Smooth muscle cell (in vitro differentiated cells): ENCODE results near the gene CEBPG. TPM values are rescaled to one million over a fixed set of nuclear protein-coding genes. Genes with fewer than 3 reads are reported as not detected.

ENCODE experiments used
- DNase-seq: peaks from one replicate; lab custom pipeline; 2025; ENCODE audit not compliant: unreplicated experiment; lab: John Stamatoyannopoulos, UW
- H2AFZ ChIP-seq: fragments of 200-600 bp; sonication (generic); 2 replicates; pipeline ENCODE4 v1.6.0; 2016; ENCODE audit warnings: antibody characterized with exemption, low read depth, mild to moderate bottlenecking
- H3F3A ChIP-seq: fragments of 200-600 bp; sonication (generic); 2 replicates; pipeline ENCODE4 v1.6.0; 2017; ENCODE audit warnings: antibody characterized with exemption, low read depth
- H3K27ac ChIP-seq: fragments of 200-600 bp; sonication (generic); 2 replicates; pipeline ENCODE4 v1.5.1; 2016; ENCODE audit warnings: low read depth, mild to moderate bottlenecking
- H3K27me3 ChIP-seq: fragments of 200-600 bp; sonication (generic); 2 replicates; pipeline ENCODE4 v1.6.1; 2016; ENCODE audit warnings: low read depth, mild to moderate bottlenecking
- H3K36me3 ChIP-seq: fragments of 200-600 bp; sonication (generic); 2 replicates; pipeline ENCODE4 v1.5.1; 2016; ENCODE audit warnings: low read depth
- H3K4me1 ChIP-seq: fragments of 200-600 bp; sonication (generic); 2 replicates; pipeline ENCODE4 v1.5.1; 2016; ENCODE audit warnings: low read depth
- H3K4me2 ChIP-seq: fragments of 200-600 bp; sonication (generic); 2 replicates; pipeline ENCODE4 v1.6.0; 2016; ENCODE audit warnings: mild to moderate bottlenecking
- H3K4me3 ChIP-seq: fragments of 200-600 bp; sonication (generic); 2 replicates; pipeline ENCODE4 v1.5.1; 2016; ENCODE audit warnings: mild to moderate bottlenecking
- H3K79me2 ChIP-seq: fragments of 200-600 bp; sonication (generic); 2 replicates; pipeline ENCODE4 v1.6.0; 2016; ENCODE audit warnings: low read depth, mild to moderate bottlenecking
- H3K9ac ChIP-seq: fragments of 200-600 bp; sonication (generic); 2 replicates; pipeline ENCODE4 v1.6.0; 2016; ENCODE audit warnings: low read depth
- H3K9me3 ChIP-seq: fragments of 200-600 bp; sonication (generic); replicated peaks from 2 replicates; pipeline ENCODE4 v1.5.1; 2016; ENCODE audit warnings: low read depth
- H4K20me1 ChIP-seq: fragments of 200-600 bp; sonication (generic); 2 replicates; pipeline ENCODE4 v1.6.0; 2016; ENCODE audit warnings: low read depth
- WGBS: methylation state at CpG from one replicate; pipeline ENCODE4 v1.1.7; 2016; ENCODE audit warnings: low lambda C conversion rate; 5-methylcytosine and 5-hydroxymethylcytosine counted together
- polyA plus RNA-seq: library from polyadenylated mRNA; unstranded; fragments of >200 nt; fragmentation: Nextera tagmentation; extraction: Ambion mirVana; gene quantifications from 2 replicates; pipeline ENCODE4 v1.2.1, GENCODE V29; 2016
- total RNA-seq: library from RNA; depleted of rRNA; stranded (reverse); fragments of >200 nt; gene quantifications from 2 replicates; pipeline ENCODE4 v1.2.3, GENCODE V29; 2014
- TF ChIP-seq, protein P1 (sequence below): fragments of 200-600 bp; sonication (generic); IDR thresholded peaks from 2 replicates; pipeline ENCODE4 v1.5.1; 2017; ENCODE audit warnings: borderline replicate concordance, mild to moderate bottlenecking, antibody characterized with exemption; ENCODE audit not compliant: insufficient read depth, poor library complexity, severe bottlenecking

Gene CEBPG
- total and polyA plus RNA-seq, 2 experiments from 2014 or later = 15.3 to 27.8 TPM

DNA sequence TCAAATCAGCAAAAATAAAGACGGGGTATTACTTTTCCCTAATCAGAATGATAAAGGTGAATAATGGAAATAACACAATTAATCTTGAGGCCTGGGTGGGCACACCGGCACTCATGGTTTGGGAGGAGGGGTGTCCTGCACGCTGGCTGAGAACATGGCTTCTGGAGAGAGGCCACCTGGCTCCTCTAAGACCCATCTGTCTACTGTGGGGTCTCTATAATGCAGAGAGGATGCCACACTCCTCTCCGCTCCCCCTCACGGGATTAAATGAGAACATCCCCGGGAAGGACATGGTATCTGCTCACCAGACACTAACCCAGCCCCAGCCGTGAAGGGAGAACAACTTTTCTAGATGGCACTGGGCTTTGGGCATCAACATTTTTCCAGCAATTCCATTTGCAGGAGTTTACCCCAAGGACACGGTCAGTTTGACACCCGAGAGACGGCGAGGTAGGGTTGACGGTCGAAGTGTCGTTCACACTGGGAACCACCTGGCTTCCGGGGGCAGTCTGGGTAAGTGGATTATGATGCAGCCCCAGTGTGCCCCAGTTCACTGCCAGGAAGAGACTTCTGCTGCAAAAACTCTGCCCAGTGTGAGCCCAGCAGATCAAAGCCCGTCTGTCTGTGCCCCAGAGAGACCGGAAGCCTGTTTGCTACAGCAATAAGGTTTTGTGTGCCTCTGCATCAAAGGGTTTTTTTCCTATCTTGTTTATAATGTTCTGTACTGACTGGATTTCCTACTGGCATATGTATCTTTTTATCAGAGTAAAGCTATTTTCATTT is 56.6 kb downstream of the CEBPG start:
- TF ChIP-seq, protein P1, sequence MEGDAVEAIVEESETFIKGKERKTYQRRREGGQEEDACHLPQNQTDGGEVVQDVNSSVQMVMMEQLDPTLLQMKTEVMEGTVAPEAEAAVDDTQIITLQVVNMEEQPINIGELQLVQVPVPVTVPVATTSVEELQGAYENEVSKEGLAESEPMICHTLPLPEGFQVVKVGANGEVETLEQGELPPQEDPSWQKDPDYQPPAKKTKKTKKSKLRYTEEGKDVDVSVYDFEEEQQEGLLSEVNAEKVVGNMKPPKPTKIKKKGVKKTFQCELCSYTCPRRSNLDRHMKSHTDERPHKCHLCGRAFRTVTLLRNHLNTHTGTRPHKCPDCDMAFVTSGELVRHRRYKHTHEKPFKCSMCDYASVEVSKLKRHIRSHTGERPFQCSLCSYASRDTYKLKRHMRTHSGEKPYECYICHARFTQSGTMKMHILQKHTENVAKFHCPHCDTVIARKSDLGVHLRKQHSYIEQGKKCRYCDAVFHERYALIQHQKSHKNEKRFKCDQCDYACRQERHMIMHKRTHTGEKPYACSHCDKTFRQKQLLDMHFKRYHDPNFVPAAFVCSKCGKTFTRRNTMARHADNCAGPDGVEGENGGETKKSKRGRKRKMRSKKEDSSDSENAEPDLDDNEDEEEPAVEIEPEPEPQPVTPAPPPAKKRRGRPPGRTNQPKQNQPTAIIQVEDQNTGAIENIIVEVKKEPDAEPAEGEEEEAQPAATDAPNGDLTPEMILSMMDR = no peak
- Histone ChIP-seq H3K9me3 (no peaks in the 10 kb centered on the region), H3K4me3 (no peak overlapping the region), H3K36me3 (no peaks in the 10 kb centered on the region), H3K9ac (no peak overlapping the region), H2AFZ (no peak overlapping the region), H3K27ac (no peak overlapping the region), H4K20me1 (no peaks in the 10 kb centered on the region), H3K27me3 (no peaks in the 10 kb centered on the region), H3F3A (no peaks in the 10 kb centered on the region), H3K4me2 (no peak overlapping the region), H3K4me1 (no peaks in the 10 kb centered on the region), H3K79me2 (no peaks in the 10 kb centered on the region)
- 85% methylated on average over 17 of the region's 17 CpGs for WGBS
- no peak for DNase-seq

DNA sequence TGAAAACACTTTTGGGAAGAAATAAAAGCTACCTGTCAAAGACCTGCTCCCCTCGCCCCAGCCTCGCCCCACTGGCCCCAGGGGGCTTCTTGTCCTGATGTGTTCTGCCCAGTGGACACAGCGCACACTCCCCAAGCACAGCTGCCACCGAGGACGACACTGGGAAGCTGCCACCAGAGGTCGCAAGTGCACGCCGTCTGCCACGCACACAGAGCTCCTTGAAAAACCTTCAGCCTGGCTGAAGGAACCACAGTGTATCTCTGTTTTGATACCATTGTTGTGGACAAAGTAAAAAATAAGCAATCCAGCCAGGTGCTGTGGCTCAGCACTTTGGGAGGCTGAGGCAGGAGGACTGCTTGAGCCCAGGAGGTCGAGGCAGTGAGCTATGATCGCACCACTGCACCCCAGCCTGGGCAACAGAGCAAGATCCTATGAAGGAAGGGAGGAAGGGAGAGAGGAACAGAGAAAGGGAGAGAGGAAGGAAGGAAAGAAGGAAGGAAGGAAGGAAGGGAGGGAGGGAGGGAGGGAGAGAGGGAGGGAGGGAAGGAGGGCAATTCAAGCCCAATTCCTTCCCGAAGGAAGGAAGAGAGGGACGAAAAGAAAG is 57.3 kb downstream of the CEBPG start:
- 27% methylated on average over 12 of the region's 13 CpGs for WGBS
- H3K79me2 ChIP-seq = no peaks in the 10 kb centered on the region
- no peak overlapping the region for H3K4me3 ChIP-seq
- H3K4me1 ChIP-seq = no peaks in the 10 kb centered on the region
- no peaks in the 10 kb centered on the region for H3F3A ChIP-seq
- no peaks in the 10 kb centered on the region for H3K9me3 ChIP-seq
- H4K20me1 ChIP-seq = no peaks in the 10 kb centered on the region
- no peaks in the 10 kb centered on the region for H3K36me3 ChIP-seq
- no peak overlapping the region for H3K9ac ChIP-seq
- TF ChIP-seq, protein P1 = peak; percentile 74
- H3K4me2 ChIP-seq = no peak overlapping the region
- no peak overlapping the region for H2AFZ ChIP-seq
- H3K27me3 ChIP-seq = no peaks in the 10 kb centered on the region
- peak; percentile 30 for DNase-seq
- no peak overlapping the region for H3K27ac ChIP-seq

DNA sequence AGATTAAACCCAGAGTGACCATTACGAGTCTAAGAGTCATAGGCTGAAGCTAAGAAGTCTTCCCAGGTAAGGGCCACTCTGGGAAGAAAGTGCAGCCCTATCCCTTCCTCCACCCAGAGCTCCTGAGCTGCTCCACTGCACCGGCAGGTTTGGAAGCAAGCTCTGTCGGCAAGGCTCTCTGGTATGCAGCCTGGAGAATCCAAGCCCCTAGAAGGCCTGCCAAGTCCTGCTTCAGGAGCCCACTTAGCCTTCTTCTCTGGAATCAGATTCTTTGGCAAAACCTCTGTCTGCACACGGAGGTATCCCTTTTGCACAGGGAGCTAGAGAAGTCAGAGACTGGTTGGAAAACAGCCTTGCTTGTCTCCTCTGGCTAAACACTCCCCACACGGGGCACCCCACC is 58.5 kb downstream of the CEBPG start:
- Histone ChIP-seq H3K36me3 (no peaks in the 10 kb centered on the region), H3K27me3 (no peaks in the 10 kb centered on the region), H2AFZ (no peak overlapping the region), H3K4me3 (no peak overlapping the region), H3K9ac (no peak overlapping the region), H3K4me2 (no peak overlapping the region), H3K79me2 (no peaks in the 10 kb centered on the region), H3K27ac (no peak overlapping the region), H3K9me3 (no peaks in the 10 kb centered on the region), H4K20me1 (no peaks in the 10 kb centered on the region), H3K4me1 (no peaks in the 10 kb centered on the region), H3F3A (no peaks in the 10 kb centered on the region)
- DNase-seq = no peak
- TF ChIP-seq, protein P1 = no peak
- 67% methylated on average over 5 of the region's 5 CpGs for WGBS

Other genes with a start within 250 kb of the CEBPG start
- not detected in 2 replicates for gene WDR88, start 241.6 kb upstream of the CEBPG start, total RNA-seq
- gene WDR88, start 241.6 kb upstream of the CEBPG start, polyA plus RNA-seq = 0.27 TPM in 1 of 2 replicates, not detected in the other
- gene LRP3, start 179.4 kb upstream of the CEBPG start, total RNA-seq = 13.5 and 17.3 TPM in 2 replicates
- gene LRP3, start 179.4 kb upstream of the CEBPG start, polyA plus RNA-seq = 21.4 and 30.5 TPM in 2 replicates
- not detected in 2 replicates for gene SLC7A10, start 147.9 kb upstream of the CEBPG start, total RNA-seq
- 0.51 and 0.73 TPM in 2 replicates for gene SLC7A10, start 147.9 kb upstream of the CEBPG start, polyA plus RNA-seq
- 1.1 and 2.1 TPM in 2 replicates for gene CEBPA, start 71.2 kb upstream of the CEBPG start, total RNA-seq
- 1.2 and 5.8 TPM in 2 replicates for gene CEBPA, start 71.2 kb upstream of the CEBPG start, polyA plus RNA-seq
- 53.0 and 57.2 TPM in 2 replicates for gene PEPD, start 148.1 kb downstream of the CEBPG start, total RNA-seq
- gene PEPD, start 148.1 kb downstream of the CEBPG start, polyA plus RNA-seq = 53.8 and 70.4 TPM in 2 replicates
- gene CHST8, start 248.2 kb downstream of the CEBPG start, total RNA-seq = not detected in 2 replicates
- not detected in 2 replicates for gene CHST8, start 248.2 kb downstream of the CEBPG start, polyA plus RNA-seq